Heart left ventricle (tissue), 13 donors: Measurements from ENCODE around the gene WDR93.

Experiments
- POLR2A ChIP-seq, 2 donors: fragments of 450-650 bp; IDR thresholded peaks; one replicate each; pipeline ENCODE4 v1.6.1; 2017; ENCODE audit warnings: antibody characterized with exemption in 2 of 2, mild to moderate bottlenecking in 2 of 2, moderate library complexity in 2 of 2
- TF ChIP-seq, protein P1 (sequence below), 12 donors: fragments of 200-600 bp; sonication (generic) in 4 of 12; IDR thresholded peaks; one replicate each; pipeline versions ENCODE4 v1.5.0 to v1.8.0; 2018 to 2022; ENCODE audit warnings: antibody characterized with exemption in 12 of 12, mild to moderate bottlenecking in 5 of 12
- donor health status: ischemic (EF 13 %, LVEDD 7.1; RV severe dilation, severe dysfunction).
- donor health status: DM: no; HTN: yes; CAD: no.
- donor health status: DM: no; HTN: no; CAD: no.
- donor health status: ischemic (EF 25% LVEDD 6.9; RV normal size, moderate dysfunction).
- donor health status: ischemic (EF 25% LVEDD 5.7; RV mildly dilated, moderate dysfunction).
- donor health status: ischemic (EF 35%, LVEDD 5.7; RV mildly dilated, moderate dysfunction).
- donor health status: nonischemic (EF 11% LVEDD 7.7; RV severe dilation, severe dysfunction).
- donor health status: DM: yes; HTN: yes; CAD: no.
- donor health status: PGD.
- donor health status: ischemic (EF 29% LVEDD 5.4; RV normal size, mild dysfunction).
- donor health status: nonischemic (EF 23%, LVEDD 6.1; RV moderate dilation, normal function).

DNA sequence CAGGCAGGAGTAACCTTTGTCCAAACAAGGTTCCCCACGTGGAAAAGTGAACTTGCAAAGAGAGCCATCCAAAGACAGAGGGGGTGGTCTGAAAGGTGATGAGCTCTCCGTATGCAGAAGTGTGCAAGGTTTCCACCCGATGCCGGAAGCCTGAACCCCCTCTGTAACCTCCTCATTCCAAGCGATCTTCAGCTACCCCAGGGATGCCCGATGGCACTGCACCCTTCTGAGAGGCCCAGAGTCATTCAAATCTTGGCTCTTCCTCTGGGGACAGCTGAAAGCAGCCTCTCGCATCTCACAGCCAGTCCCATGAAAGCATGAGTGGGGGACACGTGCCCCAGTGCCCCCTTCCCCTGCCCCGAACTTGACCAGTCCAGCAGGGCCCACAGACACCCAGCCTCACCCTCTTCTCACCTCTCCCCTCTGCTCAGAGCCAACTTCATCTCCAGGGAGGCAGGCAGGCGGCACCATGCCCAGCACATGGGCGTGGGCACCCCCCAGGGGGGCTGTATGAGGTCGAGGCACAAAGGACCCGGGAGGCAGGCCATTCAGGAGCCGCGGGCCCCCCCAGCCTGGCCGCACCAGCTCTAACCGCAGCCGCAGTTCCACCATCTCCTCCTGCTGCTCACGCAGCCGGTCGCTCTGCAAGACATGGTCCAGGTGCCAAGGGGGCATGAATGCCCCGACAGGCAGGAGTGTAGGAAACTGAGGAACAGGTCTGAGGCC, 44.0 kb upstream of the WDR93 start:
- TF ChIP-seq, protein P1, sequence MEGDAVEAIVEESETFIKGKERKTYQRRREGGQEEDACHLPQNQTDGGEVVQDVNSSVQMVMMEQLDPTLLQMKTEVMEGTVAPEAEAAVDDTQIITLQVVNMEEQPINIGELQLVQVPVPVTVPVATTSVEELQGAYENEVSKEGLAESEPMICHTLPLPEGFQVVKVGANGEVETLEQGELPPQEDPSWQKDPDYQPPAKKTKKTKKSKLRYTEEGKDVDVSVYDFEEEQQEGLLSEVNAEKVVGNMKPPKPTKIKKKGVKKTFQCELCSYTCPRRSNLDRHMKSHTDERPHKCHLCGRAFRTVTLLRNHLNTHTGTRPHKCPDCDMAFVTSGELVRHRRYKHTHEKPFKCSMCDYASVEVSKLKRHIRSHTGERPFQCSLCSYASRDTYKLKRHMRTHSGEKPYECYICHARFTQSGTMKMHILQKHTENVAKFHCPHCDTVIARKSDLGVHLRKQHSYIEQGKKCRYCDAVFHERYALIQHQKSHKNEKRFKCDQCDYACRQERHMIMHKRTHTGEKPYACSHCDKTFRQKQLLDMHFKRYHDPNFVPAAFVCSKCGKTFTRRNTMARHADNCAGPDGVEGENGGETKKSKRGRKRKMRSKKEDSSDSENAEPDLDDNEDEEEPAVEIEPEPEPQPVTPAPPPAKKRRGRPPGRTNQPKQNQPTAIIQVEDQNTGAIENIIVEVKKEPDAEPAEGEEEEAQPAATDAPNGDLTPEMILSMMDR (IDR thresholded peaks at IDR 0.05): no peak
- no peak for TF ChIP-seq POLR2A (IDR thresholded peaks at IDR 0.05)
